H1 (cell line): Measurements from ENCODE around the gene KIAA1143. TPM values are rescaled to one million over a fixed set of nuclear protein-coding genes. Genes with fewer than 3 reads are reported as not detected.

Experiments
- BCL11A ChIP-seq, 2 experiments: IDR thresholded peaks; one replicate each; pipeline ENCODE4 v1.6.1; 2011; ENCODE audit warnings: low read depth in 2 of 2, low read length in 2 of 2, mild to moderate bottlenecking in 2 of 2
- CBX8 ChIP-seq: fragments of 300-800, 300-1000 bp; sonication (generic); IDR thresholded peaks from 2 replicates; pipeline ENCODE4 v1.7.1; 2016; ENCODE audit warnings: low read depth, low read length, borderline replicate concordance
- CEBPB ChIP-seq: IDR thresholded peaks from 2 replicates; pipeline ENCODE4 v1.6.1; 2012; ENCODE audit warnings: low read depth, low read length
- CHD1 ChIP-seq: IDR thresholded peaks from 2 replicates; pipeline ENCODE4 v1.6.1; 2012; ENCODE audit warnings: low read depth, low read length, improper control_type of control experiment
- CHD2 ChIP-seq: IDR thresholded peaks from 2 replicates; pipeline ENCODE4 v1.6.1; 2012; ENCODE audit warnings: low read length, improper control_type of control experiment
- EGR1 ChIP-seq: IDR thresholded peaks from 2 replicates; pipeline ENCODE4 v1.6.1; 2011; ENCODE audit warnings: low read depth, low read length, borderline replicate concordance
- GTF2F1 ChIP-seq: IDR thresholded peaks from 2 replicates; pipeline ENCODE4 v1.6.1; 2012; ENCODE audit warnings: low read depth, low read length, improper control_type of control experiment, borderline replicate concordance
- HDAC2 ChIP-seq, 2 experiments: fragments of 300-600 bp in 1 of 2; sonication (generic) in 1 of 2; IDR thresholded peaks; 2 replicates each; pipeline ENCODE4 v1.6.1; 2011 to 2012; ENCODE audit warnings: low read depth in 2 of 2, low read length in 2 of 2, mild to moderate bottlenecking in 2 of 2, moderate library complexity in 2 of 2, borderline replicate concordance in 1 of 2, inconsistent platforms in 1 of 2
- KDM4A ChIP-seq: IDR thresholded peaks from one replicate; pipeline ENCODE4 v1.7.1; 2012; ENCODE audit warnings: low read depth, mild to moderate bottlenecking, moderate library complexity, low read length, inconsistent platforms; ENCODE audit not compliant: severe bottlenecking
- MAFK ChIP-seq: IDR thresholded peaks from 2 replicates; pipeline ENCODE4 v1.6.1; 2012; ENCODE audit warnings: low read depth, mild to moderate bottlenecking, improper control_type of control experiment, low read length
- PHF8 ChIP-seq: fragments of 200-600 bp; sonication (generic); conservative IDR thresholded peaks from 2 replicates; pipeline ENCODE4 v1.7.1; 2012; ENCODE audit warnings: low read depth, mild to moderate bottlenecking, inconsistent platforms, low read length, moderate library complexity
- POLR2A ChIP-seq, 2 experiments: IDR thresholded peaks; 1 replicate in 1 of 2; 2 replicates in 1 of 2; pipeline ENCODE4 v1.6.1; 2011; ENCODE audit warnings: low read depth in 2 of 2, low read length in 2 of 2, mild to moderate bottlenecking in 2 of 2; ENCODE audit errors: control extremely low read depth in 1 of 2
- POLR2AphosphoS5 ChIP-seq: IDR thresholded peaks from 2 replicates; pipeline ENCODE4 v1.6.1; 2011; ENCODE audit warnings: low read depth, low read length
- POU5F1 ChIP-seq: IDR thresholded peaks from 2 replicates; pipeline ENCODE4 v1.6.1; 2011; ENCODE audit warnings: low read depth, mild to moderate bottlenecking, low read length, moderate library complexity
- RAD21 ChIP-seq, 2 experiments: IDR thresholded peaks in 1 of 2; conservative IDR thresholded peaks in 1 of 2; 2 replicates each; pipeline ENCODE4 v1.6.1; 2011; ENCODE audit warnings: low read depth in 2 of 2, low read length in 2 of 2, improper control_type of control experiment in 1 of 2, inconsistent platforms in 1 of 2, mild to moderate bottlenecking in 1 of 2, moderate library complexity in 1 of 2
- RXRA ChIP-seq: IDR thresholded peaks from 2 replicates; pipeline ENCODE4 v1.6.1; 2011; ENCODE audit warnings: low read depth, mild to moderate bottlenecking, low read length, moderate library complexity; ENCODE audit not compliant: insufficient read depth
- SP2 ChIP-seq: IDR thresholded peaks from 2 replicates; pipeline ENCODE4 v1.6.1; 2012; ENCODE audit warnings: mild to moderate bottlenecking, low read length, inconsistent platforms
- SRF ChIP-seq: IDR thresholded peaks from 2 replicates; pipeline ENCODE4 v1.6.1; 2011; ENCODE audit warnings: mild to moderate bottlenecking, low read depth, low read length, moderate library complexity
- TAF1 ChIP-seq: IDR thresholded peaks from 2 replicates; pipeline ENCODE4 v1.6.1; 2011; ENCODE audit warnings: mild to moderate bottlenecking, low read depth, low read length
- TCF12 ChIP-seq: IDR thresholded peaks from 2 replicates; pipeline ENCODE4 v1.6.1; 2011; ENCODE audit warnings: low read depth, mild to moderate bottlenecking, low read length
- ZNF274 ChIP-seq: IDR thresholded peaks from 2 replicates; pipeline ENCODE4 v1.7.0; 2012; ENCODE audit warnings: low read length, borderline replicate concordance; ENCODE audit errors: extremely low read depth
- polyA plus RNA-seq, 7 experiments: library from polyadenylated mRNA; depleted of rRNA in 3 of 7; stranded (reverse) in 5 of 7; unstranded in 2 of 7; fragments of >200 nt in 5 of 7; fragments of 200-250 nt in 2 of 7; gene quantifications; 1 replicate in 5 of 7; 2 replicates in 1 of 7; 4 replicates in 1 of 7; pipeline versions ENCODE4 v1.2.1 to v1.2.3, GENCODE V29; 2011 to 2013; ENCODE audit warnings: missing spikeins in 2 of 7, mixed read lengths in 2 of 7
- total RNA-seq: library from RNA; stranded (reverse); fragmentation: NEBNext Ultra II Directional; extraction: Animal tissue kit (Norgen Biotek cat#: 25700); gene quantifications from 2 replicates; pipeline ENCODE4 v1.2.1, GENCODE V29; 2021
- TF ChIP-seq, protein P1 (sequence below): IDR thresholded peaks from 2 replicates; pipeline ENCODE4 v1.6.1; 2012; ENCODE audit warnings: inconsistent platforms
- TF ChIP-seq, protein P2 (sequence below), 3 experiments: IDR thresholded peaks; 1 replicate in 2 of 3; 2 replicates in 1 of 3; pipeline versions ENCODE4 v1.5.1 to v1.6.1; 2011; ENCODE audit warnings: low read length in 3 of 3, mild to moderate bottlenecking in 3 of 3, inconsistent platforms in 2 of 3, low read depth in 1 of 3, moderate library complexity in 1 of 3; ENCODE audit not compliant: insufficient read depth in 1 of 3; ENCODE audit errors: control extremely low read depth in 1 of 3

KIAA1143 gene
- total and polyA plus RNA-seq, 2 of the 8 experiments (the other 6 are each of a cell fraction or from before 2014, with no cell fraction given), result 16.2 to 67.2 TPM

DNA sequence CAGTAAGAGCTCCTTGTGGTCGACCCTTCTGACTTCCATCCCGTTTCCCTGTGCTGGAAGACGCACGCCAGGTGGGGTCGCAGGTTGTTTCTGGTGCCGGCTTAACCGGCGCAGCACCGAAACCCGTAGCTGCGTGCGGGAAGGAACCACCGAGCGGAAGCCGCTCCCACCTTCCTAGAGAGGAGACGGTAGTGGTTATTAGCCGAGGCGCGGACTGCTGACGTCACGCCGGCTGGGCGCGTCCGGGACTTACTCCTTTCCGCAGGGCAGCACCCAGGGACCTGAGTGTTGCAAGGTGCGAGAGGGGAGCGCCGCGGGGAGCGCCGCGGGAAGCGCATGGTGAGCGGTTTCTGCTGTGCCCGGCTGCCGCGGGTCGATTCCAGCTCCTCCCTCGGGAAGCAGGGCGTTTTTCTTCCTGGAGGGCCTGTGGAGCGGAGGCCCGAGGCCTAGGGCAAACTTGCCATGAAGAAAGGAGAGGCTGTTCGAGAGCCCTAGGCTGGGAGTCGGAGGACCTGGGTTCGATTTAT lies 32.0 kb downstream of the KIAA1143 start, which contains the start of gene ZNF501 (continued):
- no peak for TF ChIP-seq CBX8
- no peak for TF ChIP-seq ZNF274
- no peak for TF ChIP-seq POU5F1
- no peak for TF ChIP-seq TCF12
- TF ChIP-seq HDAC2 (IDR thresholded peaks at IDR 0.05; ENCODE audit: borderline replicate concordance in 1 of 2, low read depth in 2 of 2, low read length in 2 of 2), result 0 out of 4 replicates have a peak, but pooled peaks of 1 of the 2 experiments have one; percentile 44
- TF ChIP-seq KDM4A, result peak; percentile 97
- peak; percentile 71 for TF ChIP-seq SRF
- no peak for TF ChIP-seq BCL11A (IDR thresholded peaks at IDR 0.05; ENCODE audit: low read depth in 2 of 2, low read length in 2 of 2)
- TF ChIP-seq SP2, result peak; percentile 91
- TF ChIP-seq GTF2F1, result peak; percentile 46; the same call in 1 of the 2 replicates
- peak in 1 of 2 experiments; percentile 25; a peak in 1 of 4 replicates for TF ChIP-seq RAD21 (IDR thresholded peaks at IDR 0.05 in 1 of 2, conservative IDR thresholded peaks at IDR 0.05 in 1 of 2; ENCODE audit: low read depth in 2 of 2, low read length in 2 of 2)
- TF ChIP-seq, protein P1, sequence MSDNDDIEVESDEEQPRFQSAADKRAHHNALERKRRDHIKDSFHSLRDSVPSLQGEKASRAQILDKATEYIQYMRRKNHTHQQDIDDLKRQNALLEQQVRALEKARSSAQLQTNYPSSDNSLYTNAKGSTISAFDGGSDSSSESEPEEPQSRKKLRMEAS, result peak; percentile 89
- TF ChIP-seq, protein P2, sequence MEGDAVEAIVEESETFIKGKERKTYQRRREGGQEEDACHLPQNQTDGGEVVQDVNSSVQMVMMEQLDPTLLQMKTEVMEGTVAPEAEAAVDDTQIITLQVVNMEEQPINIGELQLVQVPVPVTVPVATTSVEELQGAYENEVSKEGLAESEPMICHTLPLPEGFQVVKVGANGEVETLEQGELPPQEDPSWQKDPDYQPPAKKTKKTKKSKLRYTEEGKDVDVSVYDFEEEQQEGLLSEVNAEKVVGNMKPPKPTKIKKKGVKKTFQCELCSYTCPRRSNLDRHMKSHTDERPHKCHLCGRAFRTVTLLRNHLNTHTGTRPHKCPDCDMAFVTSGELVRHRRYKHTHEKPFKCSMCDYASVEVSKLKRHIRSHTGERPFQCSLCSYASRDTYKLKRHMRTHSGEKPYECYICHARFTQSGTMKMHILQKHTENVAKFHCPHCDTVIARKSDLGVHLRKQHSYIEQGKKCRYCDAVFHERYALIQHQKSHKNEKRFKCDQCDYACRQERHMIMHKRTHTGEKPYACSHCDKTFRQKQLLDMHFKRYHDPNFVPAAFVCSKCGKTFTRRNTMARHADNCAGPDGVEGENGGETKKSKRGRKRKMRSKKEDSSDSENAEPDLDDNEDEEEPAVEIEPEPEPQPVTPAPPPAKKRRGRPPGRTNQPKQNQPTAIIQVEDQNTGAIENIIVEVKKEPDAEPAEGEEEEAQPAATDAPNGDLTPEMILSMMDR (IDR thresholded peaks at IDR 0.05; ENCODE audit: control extremely low read depth in 1 of 3, insufficient read depth in 1 of 3, low read depth in 1 of 3, low read length in 3 of 3), result peak in 2 of 3 experiments; percentile 6 to 18; a peak in 3 of 4 replicates
- no peak for TF ChIP-seq RXRA
- TF ChIP-seq EGR1, result peak; percentile 79; the same call in 1 of the 2 replicates
- no peak for TF ChIP-seq CHD1
- peak; percentile 88 for TF ChIP-seq PHF8
- TF ChIP-seq TAF1, result peak; percentile 90
- peak; percentile 73; the same call in 1 of the 2 replicates for TF ChIP-seq POLR2AphosphoS5
- TF ChIP-seq CHD2, result no peak
- no peak for TF ChIP-seq MAFK
- peak; percentile 79 to 86 for TF ChIP-seq POLR2A (IDR thresholded peaks at IDR 0.05; ENCODE audit: control extremely low read depth in 1 of 2, low read depth in 2 of 2, low read length in 2 of 2)
- 0 out of 2 replicates have a peak, but pooled peaks have one; percentile 7 for TF ChIP-seq CEBPB
